ENCODE results near the gene IFI44.

Gene IFI44

DNA sequence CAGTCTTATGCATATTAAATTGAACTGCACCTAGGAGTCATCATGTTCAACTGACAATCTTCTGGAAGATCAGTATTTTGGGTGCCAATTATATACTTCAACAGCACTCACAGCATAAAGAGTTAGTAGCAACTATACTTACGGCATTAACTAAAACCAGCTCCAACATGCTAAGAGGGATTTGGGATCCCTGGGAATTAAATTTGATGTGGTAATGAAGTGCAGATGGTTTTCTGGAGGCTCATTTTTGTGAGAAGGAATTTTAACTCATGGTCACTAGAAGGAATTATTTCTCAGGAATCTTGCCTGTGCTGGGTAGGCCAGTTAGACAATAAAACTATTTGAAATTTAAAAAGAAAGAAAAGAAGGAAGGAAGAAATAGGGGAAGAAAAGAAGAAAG, 18.3 kb downstream of the IFI44 start:
- Histone ChIP-seq H3K9me3 (ENCODE audit: insufficient read depth, low read length) (no peaks in the 10 kb centered on the region), H3K27me3 (ENCODE audit: insufficient read depth, insufficient read length) (no peaks in the 10 kb centered on the region), H3K36me3 (ENCODE audit: insufficient read depth, insufficient read length, low read length) (no peaks in the 10 kb centered on the region), H3K4me1 (ENCODE audit: insufficient read depth, insufficient read length) (no peaks in the 10 kb centered on the region), H3K4me3 (ENCODE audit: insufficient read length, low read depth) (no peak overlapping the region), H3K9ac (ENCODE audit: insufficient read length, low read depth) (no peak overlapping the region)
- no peak for DNase-seq (ENCODE audit: low read depth, low spot score)
- TF ChIP-seq SUZ12 (IDR thresholded peaks at IDR 0.05; ENCODE audit: extremely low read depth, insufficient read depth, insufficient read length) (no peak), YY1 (IDR thresholded peaks at IDR 0.05; ENCODE audit: insufficient read depth, insufficient read length) (no peak), ZNF274 (IDR thresholded peaks at IDR 0.05; ENCODE audit: low read depth, low read length) (no peak)

DNA sequence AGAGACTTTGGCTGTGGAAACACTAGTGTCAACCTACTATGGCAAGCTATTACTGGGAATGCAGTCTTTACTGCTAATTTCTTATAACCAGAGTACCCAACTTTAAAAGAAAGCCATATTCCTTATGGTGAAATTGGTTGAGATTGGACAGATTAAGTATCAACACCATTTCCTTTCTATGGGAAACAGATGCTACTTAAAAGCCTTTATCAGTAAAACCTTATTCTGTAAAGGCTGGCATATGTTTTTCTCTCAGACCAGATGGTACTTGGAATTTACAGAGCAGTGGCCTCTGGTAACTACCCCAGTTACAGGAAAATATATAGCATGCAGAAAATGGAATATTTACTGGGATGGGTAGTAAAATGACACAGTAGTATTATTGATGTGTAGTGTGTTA, 18.8 kb downstream of the IFI44 start:
- no peak for DNase-seq (ENCODE audit: low read depth, low spot score)

DNA sequence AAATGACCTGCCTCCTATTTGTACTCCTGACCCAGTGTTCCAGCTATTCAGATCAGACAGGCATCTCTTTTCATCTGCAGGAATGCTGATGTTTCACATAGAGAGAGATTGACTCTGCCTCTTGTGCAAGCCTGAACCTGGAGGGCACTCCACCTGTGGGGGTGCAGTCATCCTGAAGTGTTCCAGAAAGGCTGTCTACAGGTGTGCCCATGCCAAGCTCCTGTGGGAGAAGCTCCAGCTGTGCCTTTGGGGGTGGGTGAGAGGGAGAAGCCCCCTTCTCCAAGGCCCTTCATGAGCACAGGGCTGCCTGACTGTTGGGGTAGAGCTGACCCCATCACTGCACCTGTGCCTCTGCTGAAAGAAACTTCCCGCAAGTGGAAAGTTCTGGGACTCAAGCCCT, 22.8 kb downstream of the IFI44 start:
- H3K9ac ChIP-seq (ENCODE audit: insufficient read length, low read depth), result no peak overlapping the region
- no peak for DNase-seq (ENCODE audit: low read depth, low spot score)
- H3K4me1 ChIP-seq (ENCODE audit: insufficient read depth, insufficient read length), result no peaks in the 10 kb centered on the region
- H3K9me3 ChIP-seq (ENCODE audit: insufficient read depth, low read length), result no peaks in the 10 kb centered on the region
- no peaks in the 10 kb centered on the region for H3K36me3 ChIP-seq (ENCODE audit: insufficient read depth, insufficient read length, low read length)
- H3K4me3 ChIP-seq (ENCODE audit: insufficient read length, low read depth), result no peak overlapping the region
- no peak for TF ChIP-seq ZNF274 (IDR thresholded peaks at IDR 0.05; ENCODE audit: low read depth, low read length)
- TF ChIP-seq SUZ12 (IDR thresholded peaks at IDR 0.05; ENCODE audit: extremely low read depth, insufficient read depth, insufficient read length), result no peak
- no peak for TF ChIP-seq YY1 (IDR thresholded peaks at IDR 0.05; ENCODE audit: insufficient read depth, insufficient read length)
- no peaks in the 10 kb centered on the region for H3K27me3 ChIP-seq (ENCODE audit: insufficient read depth, insufficient read length)

More for the DNA sequence above, 18.8 kb downstream of the IFI44 start:
- Histone ChIP-seq H3K9ac (ENCODE audit: insufficient read length, low read depth) (no peak overlapping the region), H3K36me3 (ENCODE audit: insufficient read depth, insufficient read length, low read length) (no peaks in the 10 kb centered on the region), H3K27me3 (ENCODE audit: insufficient read depth, insufficient read length) (no peaks in the 10 kb centered on the region), H3K9me3 (ENCODE audit: insufficient read depth, low read length) (no peaks in the 10 kb centered on the region), H3K4me3 (ENCODE audit: insufficient read length, low read depth) (no peak overlapping the region), H3K4me1 (ENCODE audit: insufficient read depth, insufficient read length) (no peaks in the 10 kb centered on the region)
- TF ChIP-seq SUZ12 (IDR thresholded peaks at IDR 0.05; ENCODE audit: extremely low read depth, insufficient read depth, insufficient read length) (no peak), ZNF274 (IDR thresholded peaks at IDR 0.05; ENCODE audit: low read depth, low read length) (no peak), YY1 (IDR thresholded peaks at IDR 0.05; ENCODE audit: insufficient read depth, insufficient read length) (no peak)

DNA sequence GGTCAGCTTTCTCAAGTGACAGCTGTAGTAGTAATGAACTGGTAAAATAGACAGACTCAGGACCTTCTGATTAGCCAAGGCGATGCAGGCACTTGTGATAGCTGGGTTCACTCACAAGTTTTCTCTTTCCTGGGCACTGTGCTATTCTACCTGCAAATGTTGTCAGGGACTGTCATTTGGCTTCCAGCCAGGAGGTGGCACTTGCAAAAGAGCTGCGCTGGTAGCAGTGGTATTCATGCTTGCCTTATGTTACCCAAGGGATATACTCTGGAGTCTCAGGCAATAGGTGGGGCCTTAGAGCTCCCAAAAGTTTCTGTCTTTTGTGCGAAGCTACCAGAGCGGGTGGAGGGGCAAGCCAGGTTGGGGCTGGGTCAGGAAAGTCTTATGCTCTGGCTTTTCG, 23.5 kb downstream of the IFI44 start:
- no peak for TF ChIP-seq YY1 (IDR thresholded peaks at IDR 0.05; ENCODE audit: insufficient read depth, insufficient read length)
- TF ChIP-seq ZNF274 (IDR thresholded peaks at IDR 0.05; ENCODE audit: low read depth, low read length), result no peak
- no peak for TF ChIP-seq SUZ12 (IDR thresholded peaks at IDR 0.05; ENCODE audit: extremely low read depth, insufficient read depth, insufficient read length)
- Histone ChIP-seq H3K4me3 (ENCODE audit: insufficient read length, low read depth) (no peak overlapping the region), H3K27me3 (ENCODE audit: insufficient read depth, insufficient read length) (no peaks in the 10 kb centered on the region), H3K9ac (ENCODE audit: insufficient read length, low read depth) (no peak overlapping the region), H3K4me1 (ENCODE audit: insufficient read depth, insufficient read length) (no peaks in the 10 kb centered on the region), H3K36me3 (ENCODE audit: insufficient read depth, insufficient read length, low read length) (no peaks in the 10 kb centered on the region), H3K9me3 (ENCODE audit: insufficient read depth, low read length) (no peaks in the 10 kb centered on the region)
- peak; percentile 27 for DNase-seq (ENCODE audit: low read depth, low spot score)

DNA sequence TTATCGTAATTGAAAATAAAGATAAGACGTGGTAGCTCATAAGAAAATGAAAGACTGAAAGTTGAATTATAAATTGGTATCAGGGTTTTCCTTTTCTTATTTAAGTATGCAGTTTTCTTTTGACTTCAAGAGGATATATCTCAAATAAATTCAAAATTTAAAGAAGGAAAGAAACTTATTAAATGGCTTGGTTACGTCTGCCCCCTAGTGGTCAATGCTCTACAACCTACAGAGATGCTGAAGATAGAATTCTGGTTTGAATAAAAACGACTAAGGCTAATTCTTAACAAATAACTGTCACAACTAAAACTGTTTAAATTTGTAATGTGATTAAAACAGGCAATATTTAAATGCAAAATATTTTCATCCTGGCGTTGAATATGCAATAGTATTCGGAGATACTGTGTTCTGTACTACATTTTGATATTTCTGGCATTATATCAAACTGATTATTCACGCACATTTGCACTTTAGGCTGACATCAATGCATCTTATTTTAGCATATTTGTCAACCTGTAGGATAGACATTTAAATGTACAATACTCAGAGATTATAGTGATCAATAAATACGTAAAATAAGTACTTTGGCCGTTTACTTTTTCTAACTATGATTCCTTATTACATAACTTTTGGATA, 26.8 kb downstream of the IFI44 start:
- Histone ChIP-seq H3K4me1 (ENCODE audit: insufficient read depth, insufficient read length) (no peaks in the 10 kb centered on the region), H3K4me3 (ENCODE audit: insufficient read length, low read depth) (no peak overlapping the region), H3K27me3 (ENCODE audit: insufficient read depth, insufficient read length) (no peaks in the 10 kb centered on the region), H3K9ac (ENCODE audit: insufficient read length, low read depth) (no peak overlapping the region), H3K36me3 (ENCODE audit: insufficient read depth, insufficient read length, low read length) (no peaks in the 10 kb centered on the region), H3K9me3 (ENCODE audit: insufficient read depth, low read length) (no peaks in the 10 kb centered on the region)
- TF ChIP-seq SUZ12 (IDR thresholded peaks at IDR 0.05; ENCODE audit: extremely low read depth, insufficient read depth, insufficient read length), result no peak
- TF ChIP-seq ZNF274 (IDR thresholded peaks at IDR 0.05; ENCODE audit: low read depth, low read length), result no peak
- no peak for TF ChIP-seq YY1 (IDR thresholded peaks at IDR 0.05; ENCODE audit: insufficient read depth, insufficient read length)
- DNase-seq (ENCODE audit: low read depth, low spot score), result peak; percentile 68

DNA sequence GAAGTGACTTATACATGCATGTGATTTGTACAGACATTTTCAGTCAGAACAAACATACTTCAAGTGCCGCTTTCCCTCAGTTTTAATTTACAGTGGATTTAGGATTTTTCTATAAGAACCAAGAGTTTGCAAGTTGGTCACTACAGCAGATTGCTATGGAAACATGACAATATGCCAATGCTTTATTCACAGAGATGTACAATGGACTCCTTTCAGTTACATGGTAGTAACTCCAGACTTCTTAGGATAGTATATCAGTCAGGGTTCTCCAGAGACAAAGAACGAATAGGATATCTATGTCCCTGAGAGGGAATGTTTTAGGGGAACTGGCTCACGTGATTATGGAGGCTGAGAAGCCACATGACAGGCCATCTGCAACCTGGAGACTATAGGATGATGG, 27.4 kb downstream of the IFI44 start:
- Histone ChIP-seq H3K9me3 (ENCODE audit: insufficient read depth, low read length) (no peaks in the 10 kb centered on the region), H3K4me3 (ENCODE audit: insufficient read length, low read depth) (no peak overlapping the region), H3K9ac (ENCODE audit: insufficient read length, low read depth) (no peak overlapping the region), H3K36me3 (ENCODE audit: insufficient read depth, insufficient read length, low read length) (no peaks in the 10 kb centered on the region), H3K27me3 (ENCODE audit: insufficient read depth, insufficient read length) (no peaks in the 10 kb centered on the region), H3K4me1 (ENCODE audit: insufficient read depth, insufficient read length) (no peaks in the 10 kb centered on the region)
- no peak for DNase-seq (ENCODE audit: low read depth, low spot score)
- TF ChIP-seq YY1 (IDR thresholded peaks at IDR 0.05; ENCODE audit: insufficient read depth, insufficient read length), result no peak
- TF ChIP-seq ZNF274 (IDR thresholded peaks at IDR 0.05; ENCODE audit: low read depth, low read length), result no peak
- no peak for TF ChIP-seq SUZ12 (IDR thresholded peaks at IDR 0.05; ENCODE audit: extremely low read depth, insufficient read depth, insufficient read length)

DNA sequence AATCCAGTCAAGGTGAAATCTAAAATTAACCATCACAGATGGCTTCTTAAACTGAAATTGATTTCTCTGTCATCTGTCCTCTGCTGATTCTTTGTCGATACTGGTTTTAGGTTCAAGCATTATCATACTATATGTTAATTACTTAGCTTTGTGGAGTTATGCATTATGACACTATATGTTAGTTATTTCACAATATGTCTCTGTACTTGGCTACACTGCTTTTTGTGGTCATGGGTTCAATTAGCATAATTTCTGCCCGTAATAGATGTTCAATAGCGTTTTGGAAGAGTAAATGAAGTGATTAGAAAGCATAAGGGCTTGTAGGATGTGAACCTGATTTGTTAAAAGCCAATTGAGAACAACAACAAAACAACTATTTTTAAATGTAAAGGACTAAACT, 28.2 kb downstream of the IFI44 start:
- Histone ChIP-seq H3K9ac (ENCODE audit: insufficient read length, low read depth) (no peak overlapping the region), H3K36me3 (ENCODE audit: insufficient read depth, insufficient read length, low read length) (no peaks in the 10 kb centered on the region), H3K4me3 (ENCODE audit: insufficient read length, low read depth) (no peak overlapping the region), H3K27me3 (ENCODE audit: insufficient read depth, insufficient read length) (no peaks in the 10 kb centered on the region), H3K4me1 (ENCODE audit: insufficient read depth, insufficient read length) (no peaks in the 10 kb centered on the region), H3K9me3 (ENCODE audit: insufficient read depth, low read length) (no peaks in the 10 kb centered on the region)
- TF ChIP-seq YY1 (IDR thresholded peaks at IDR 0.05; ENCODE audit: insufficient read depth, insufficient read length) (no peak), SUZ12 (IDR thresholded peaks at IDR 0.05; ENCODE audit: extremely low read depth, insufficient read depth, insufficient read length) (no peak), ZNF274 (IDR thresholded peaks at IDR 0.05; ENCODE audit: low read depth, low read length) (no peak)
- no peak for DNase-seq (ENCODE audit: low read depth, low spot score)

Data from NT2/D1 (cell line).